ENCODE results near the gene RBPMS2. TPM values are rescaled to one million over a fixed set of nuclear protein-coding genes. Genes with fewer than 3 reads are reported as not detected.

Gene RBPMS2
- polyA plus RNA-seq, 1 donor from 2014 or later, result not detected

DNA sequence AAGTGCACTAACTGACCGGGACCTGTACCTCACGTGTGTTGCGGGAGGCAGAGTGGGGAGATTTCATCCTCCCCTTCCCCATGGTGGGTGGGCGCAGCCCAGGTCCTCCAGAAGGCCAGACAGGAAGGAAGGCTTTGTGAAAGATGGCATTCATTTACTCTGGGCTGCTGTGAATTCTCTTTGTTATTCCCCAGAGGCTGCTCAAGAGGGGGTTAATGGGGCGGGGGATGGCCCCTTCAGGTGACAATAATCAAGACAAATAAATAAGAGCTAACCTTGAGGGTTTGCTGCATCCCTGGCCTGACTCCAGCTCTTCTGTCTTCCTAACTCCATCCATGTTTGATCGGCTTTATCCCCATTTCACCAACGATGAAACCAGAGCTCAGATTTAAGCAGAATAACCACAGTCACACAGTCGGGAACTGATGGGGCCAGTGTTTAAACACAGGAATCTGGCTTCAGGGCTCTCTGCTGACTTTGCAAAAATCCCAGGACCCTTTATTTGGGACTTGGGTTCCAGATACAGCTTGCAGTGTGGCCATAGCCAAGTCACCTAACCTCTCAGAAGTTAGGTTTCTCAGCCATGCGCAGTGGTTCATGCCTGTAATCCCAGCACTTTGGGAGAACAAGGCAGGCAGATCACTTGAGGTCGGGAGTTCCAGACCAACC lies 33.5 kb upstream of the RBPMS2 start:
- Histone ChIP-seq H3K9me3 (ENCODE audit: low read length) (no peaks in the 10 kb centered on the region), H3K9me2 (ENCODE audit: insufficient read depth, low read length) (no peaks in the 10 kb centered on the region), H3K4me3 (ENCODE audit: low read length) (no peak overlapping the region), H4K20me1 (ENCODE audit: insufficient read depth) (no peaks in the 10 kb centered on the region), H3K27me3 (ENCODE audit: insufficient read depth, low read depth, low read length) (no peaks in the 10 kb centered on the region), H3K36me3 (ENCODE audit: insufficient read depth, low read length) (no peaks in the 10 kb centered on the region), H3K9ac (ENCODE audit: low read length) (no peak overlapping the region), H3K79me2 (replicated peaks; ENCODE audit: insufficient read depth, low read length) (no peaks in the 10 kb centered on the region), H3F3A (ENCODE audit: insufficient read depth, low read length, poor library complexity, severe bottlenecking) (no peaks in the 10 kb centered on the region), H2AFZ (ENCODE audit: low read depth, low read length) (no peak overlapping the region), H3K4me2 (ENCODE audit: low read length) (no peak overlapping the region), H3K27ac (ENCODE audit: low read length) (no peak overlapping the region)
- TF ChIP-seq, protein P1, sequence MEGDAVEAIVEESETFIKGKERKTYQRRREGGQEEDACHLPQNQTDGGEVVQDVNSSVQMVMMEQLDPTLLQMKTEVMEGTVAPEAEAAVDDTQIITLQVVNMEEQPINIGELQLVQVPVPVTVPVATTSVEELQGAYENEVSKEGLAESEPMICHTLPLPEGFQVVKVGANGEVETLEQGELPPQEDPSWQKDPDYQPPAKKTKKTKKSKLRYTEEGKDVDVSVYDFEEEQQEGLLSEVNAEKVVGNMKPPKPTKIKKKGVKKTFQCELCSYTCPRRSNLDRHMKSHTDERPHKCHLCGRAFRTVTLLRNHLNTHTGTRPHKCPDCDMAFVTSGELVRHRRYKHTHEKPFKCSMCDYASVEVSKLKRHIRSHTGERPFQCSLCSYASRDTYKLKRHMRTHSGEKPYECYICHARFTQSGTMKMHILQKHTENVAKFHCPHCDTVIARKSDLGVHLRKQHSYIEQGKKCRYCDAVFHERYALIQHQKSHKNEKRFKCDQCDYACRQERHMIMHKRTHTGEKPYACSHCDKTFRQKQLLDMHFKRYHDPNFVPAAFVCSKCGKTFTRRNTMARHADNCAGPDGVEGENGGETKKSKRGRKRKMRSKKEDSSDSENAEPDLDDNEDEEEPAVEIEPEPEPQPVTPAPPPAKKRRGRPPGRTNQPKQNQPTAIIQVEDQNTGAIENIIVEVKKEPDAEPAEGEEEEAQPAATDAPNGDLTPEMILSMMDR (IDR thresholded peaks at IDR 0.05; ENCODE audit: poor library complexity, severe bottlenecking), result no peak
- TF ChIP-seq EZH2 (IDR thresholded peaks at IDR 0.05; ENCODE audit: borderline replicate concordance, insufficient read depth, low read length, poor library complexity, severe bottlenecking) (no peak), RAD21 (conservative IDR thresholded peaks at IDR 0.05) (no peak), TAF1 (IDR thresholded peaks at IDR 0.05; ENCODE audit: low read depth) (no peak), POLR2AphosphoS5 (IDR thresholded peaks at IDR 0.05) (no peak), SMC3 (conservative IDR thresholded peaks at IDR 0.05; ENCODE audit: poor library complexity) (no peak), MXI1 (conservative IDR thresholded peaks at IDR 0.05; ENCODE audit: poor library complexity, severe bottlenecking) (no peak), EP300 (conservative IDR thresholded peaks at IDR 0.05; ENCODE audit: poor library complexity, severe bottlenecking) (no peak)
- TF ChIP-seq, protein P2, sequence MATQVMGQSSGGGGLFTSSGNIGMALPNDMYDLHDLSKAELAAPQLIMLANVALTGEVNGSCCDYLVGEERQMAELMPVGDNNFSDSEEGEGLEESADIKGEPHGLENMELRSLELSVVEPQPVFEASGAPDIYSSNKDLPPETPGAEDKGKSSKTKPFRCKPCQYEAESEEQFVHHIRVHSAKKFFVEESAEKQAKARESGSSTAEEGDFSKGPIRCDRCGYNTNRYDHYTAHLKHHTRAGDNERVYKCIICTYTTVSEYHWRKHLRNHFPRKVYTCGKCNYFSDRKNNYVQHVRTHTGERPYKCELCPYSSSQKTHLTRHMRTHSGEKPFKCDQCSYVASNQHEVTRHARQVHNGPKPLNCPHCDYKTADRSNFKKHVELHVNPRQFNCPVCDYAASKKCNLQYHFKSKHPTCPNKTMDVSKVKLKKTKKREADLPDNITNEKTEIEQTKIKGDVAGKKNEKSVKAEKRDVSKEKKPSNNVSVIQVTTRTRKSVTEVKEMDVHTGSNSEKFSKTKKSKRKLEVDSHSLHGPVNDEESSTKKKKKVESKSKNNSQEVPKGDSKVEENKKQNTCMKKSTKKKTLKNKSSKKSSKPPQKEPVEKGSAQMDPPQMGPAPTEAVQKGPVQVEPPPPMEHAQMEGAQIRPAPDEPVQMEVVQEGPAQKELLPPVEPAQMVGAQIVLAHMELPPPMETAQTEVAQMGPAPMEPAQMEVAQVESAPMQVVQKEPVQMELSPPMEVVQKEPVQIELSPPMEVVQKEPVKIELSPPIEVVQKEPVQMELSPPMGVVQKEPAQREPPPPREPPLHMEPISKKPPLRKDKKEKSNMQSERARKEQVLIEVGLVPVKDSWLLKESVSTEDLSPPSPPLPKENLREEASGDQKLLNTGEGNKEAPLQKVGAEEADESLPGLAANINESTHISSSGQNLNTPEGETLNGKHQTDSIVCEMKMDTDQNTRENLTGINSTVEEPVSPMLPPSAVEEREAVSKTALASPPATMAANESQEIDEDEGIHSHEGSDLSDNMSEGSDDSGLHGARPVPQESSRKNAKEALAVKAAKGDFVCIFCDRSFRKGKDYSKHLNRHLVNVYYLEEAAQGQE (IDR thresholded peaks at IDR 0.05; ENCODE audit: borderline replicate concordance), result no peak

DNA sequence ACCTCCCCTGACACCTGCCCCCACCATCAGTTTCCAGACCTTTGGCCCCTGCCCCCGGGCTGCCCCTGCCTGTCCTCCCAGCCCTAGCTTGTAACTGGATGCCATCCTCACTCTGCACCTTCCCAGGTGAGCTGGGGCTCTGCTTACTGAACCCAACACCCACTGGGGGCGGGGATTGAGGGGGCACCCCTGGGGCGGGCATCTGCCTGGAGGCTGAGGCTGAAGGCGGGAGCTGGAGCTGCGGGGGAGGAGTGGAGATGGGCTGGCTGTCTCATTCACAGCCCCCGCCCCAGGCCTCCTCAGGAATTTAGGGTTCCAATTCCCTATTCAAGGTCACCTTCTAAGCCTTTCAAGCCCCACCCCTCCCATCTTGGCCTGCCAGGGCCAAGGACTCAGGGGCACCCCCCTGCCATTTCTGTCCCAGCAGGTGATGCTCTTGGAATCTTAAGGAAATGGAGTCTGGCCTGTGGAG lies 32.4 kb upstream of the RBPMS2 start:
- H3K36me3 ChIP-seq (ENCODE audit: insufficient read depth, low read length), result no peaks in the 10 kb centered on the region
- no peak overlapping the region for H3K4me3 ChIP-seq (ENCODE audit: low read length)
- H2AFZ ChIP-seq (ENCODE audit: low read depth, low read length), result no peak overlapping the region
- H3K9ac ChIP-seq (ENCODE audit: low read length), result no peak overlapping the region
- H3K27ac ChIP-seq (ENCODE audit: low read length), result no peak overlapping the region
- no peaks in the 10 kb centered on the region for H3F3A ChIP-seq (ENCODE audit: insufficient read depth, low read length, poor library complexity, severe bottlenecking)
- no peaks in the 10 kb centered on the region for H3K27me3 ChIP-seq (ENCODE audit: insufficient read depth, low read depth, low read length)
- TF ChIP-seq RAD21 (conservative IDR thresholded peaks at IDR 0.05) (no peak), TAF1 (IDR thresholded peaks at IDR 0.05; ENCODE audit: low read depth) (no peak), POLR2AphosphoS5 (IDR thresholded peaks at IDR 0.05) (no peak), SMC3 (conservative IDR thresholded peaks at IDR 0.05; ENCODE audit: poor library complexity) (no peak), EZH2 (IDR thresholded peaks at IDR 0.05; ENCODE audit: borderline replicate concordance, insufficient read depth, low read length, poor library complexity, severe bottlenecking) (no peak), EP300 (conservative IDR thresholded peaks at IDR 0.05; ENCODE audit: poor library complexity, severe bottlenecking) (no peak), MXI1 (conservative IDR thresholded peaks at IDR 0.05; ENCODE audit: poor library complexity, severe bottlenecking) (no peak)
- TF ChIP-seq, protein P2 (IDR thresholded peaks at IDR 0.05; ENCODE audit: borderline replicate concordance), result no peak
- TF ChIP-seq, protein P1 (IDR thresholded peaks at IDR 0.05; ENCODE audit: poor library complexity, severe bottlenecking), result no peak
- H4K20me1 ChIP-seq (ENCODE audit: insufficient read depth), result no peaks in the 10 kb centered on the region
- no peaks in the 10 kb centered on the region for H3K9me2 ChIP-seq (ENCODE audit: insufficient read depth, low read length)
- H3K9me3 ChIP-seq (ENCODE audit: low read length), result no peaks in the 10 kb centered on the region
- no peak overlapping the region for H3K4me2 ChIP-seq (ENCODE audit: low read length)
- H3K79me2 ChIP-seq (replicated peaks; ENCODE audit: insufficient read depth, low read length), result no peaks in the 10 kb centered on the region
